Hepatocyte (in vitro differentiated cells): Measurements from ENCODE around the gene RASA3. TPM values are rescaled to one million over a fixed set of nuclear protein-coding genes. Genes with fewer than 3 reads are reported as not detected.

Experiments used
- polyA plus RNA-seq: library from polyadenylated mRNA; unstranded; fragments of >200 nt; fragmentation: Nextera tagmentation; extraction: Ambion mirVana; gene quantifications from 2 replicates; pipeline ENCODE4 v1.2.1, GENCODE V29; 2016
- total RNA-seq: library from RNA; depleted of rRNA; stranded (reverse); fragments of >200 nt; gene quantifications from 2 replicates; pipeline ENCODE4 v1.2.3, GENCODE V29; 2014

Gene RASA3
- total and polyA plus RNA-seq, 2 experiments from 2014 or later: 5.6 to 6.1 TPM

Other genes starting within 250 kb of the RASA3 start
- 0.20 TPM in 1 of 2 replicates, not detected in the other for gene C13orf46, start 158.5 kb downstream of the RASA3 start, total RNA-seq
- gene C13orf46, start 158.5 kb downstream of the RASA3 start, polyA plus RNA-seq: 0.23 and 0.92 TPM in 2 replicates
- not detected in 2 replicates for gene CFAP97D2, start 46.6 kb upstream of the RASA3 start, total RNA-seq
- not detected in 2 replicates for gene CFAP97D2, start 46.6 kb upstream of the RASA3 start, polyA plus RNA-seq
- 58.5 and 63.0 TPM in 2 replicates for gene CDC16, start 102.3 kb upstream of the RASA3 start, total RNA-seq
- gene CDC16, start 102.3 kb upstream of the RASA3 start, polyA plus RNA-seq: 48.4 and 57.8 TPM in 2 replicates
- gene UPF3A, start 149.0 kb upstream of the RASA3 start, total RNA-seq: 35.7 and 42.5 TPM in 2 replicates
- 48.9 and 60.3 TPM in 2 replicates for gene UPF3A, start 149.0 kb upstream of the RASA3 start, polyA plus RNA-seq
- 12.8 and 20.7 TPM in 2 replicates for gene CHAMP1, start 181.9 kb upstream of the RASA3 start, total RNA-seq
- gene CHAMP1, start 181.9 kb upstream of the RASA3 start, polyA plus RNA-seq: 6.6 and 9.3 TPM in 2 replicates